Measurements from ENCODE around the gene MIPOL1. TPM values are rescaled to one million over a fixed set of nuclear protein-coding genes. Genes with fewer than 3 reads are reported as not detected.

The MIPOL1 gene
- total RNA-seq, 6 experiments from 2014 or later: 3.0 to 5.7 (median 4.0) TPM

DNA sequence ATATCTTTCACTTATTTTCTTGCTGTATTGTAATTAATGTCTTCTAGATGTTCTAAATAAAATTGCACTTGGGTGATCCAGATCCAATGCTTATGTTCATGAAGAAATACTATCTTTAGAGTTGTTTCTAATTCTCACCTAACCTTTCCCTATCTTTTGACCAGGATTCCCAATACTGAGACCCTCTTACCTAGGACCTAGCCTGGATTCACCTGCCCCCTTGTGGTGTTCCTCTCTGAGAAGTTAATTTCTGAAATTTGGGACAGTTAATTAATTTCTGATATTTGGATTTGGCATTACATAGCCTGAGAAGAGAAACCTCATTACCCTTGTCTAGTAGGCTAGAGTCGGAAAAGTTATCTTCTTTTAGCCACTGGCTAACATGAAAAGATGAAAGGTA lies 367.8 kb downstream of the MIPOL1 start:
- intact Hi-C loops (cut with DNase I): no loop called here
- no peaks in the 10 kb centered on the region for H3K36me3 ChIP-seq
- peaks cover 0 to 28% (median 3%) of the 10 kb centered on the region in 4 donors for H3K4me1 ChIP-seq
- H3K27ac ChIP-seq: peak overlapping the region; percentile 65 to 80 (median 66)
- TF ChIP-seq CTCF (IDR thresholded peaks at IDR 0.05) (peak; percentile 45 to 68 (median 60)), POLR2A (IDR thresholded peaks at IDR 0.05) (no peak)
- WGBS (ENCODE audit: insufficient coverage, low coverage, low lambda C conversion rate, missing lambda C conversion rate): 19% methylated on average over 1 of the region's 1 CpG
- H3K27me3 ChIP-seq: no peaks in the 10 kb centered on the region
- no peaks in the 10 kb centered on the region for H3K9me3 ChIP-seq
- H3K4me3 ChIP-seq: peak overlapping the region in 2 of 3 donors; percentile 27 to 28
- ATAC-seq (peak; percentile 66 to 73 (median 68)), DNase-seq (no peak)

DNA sequence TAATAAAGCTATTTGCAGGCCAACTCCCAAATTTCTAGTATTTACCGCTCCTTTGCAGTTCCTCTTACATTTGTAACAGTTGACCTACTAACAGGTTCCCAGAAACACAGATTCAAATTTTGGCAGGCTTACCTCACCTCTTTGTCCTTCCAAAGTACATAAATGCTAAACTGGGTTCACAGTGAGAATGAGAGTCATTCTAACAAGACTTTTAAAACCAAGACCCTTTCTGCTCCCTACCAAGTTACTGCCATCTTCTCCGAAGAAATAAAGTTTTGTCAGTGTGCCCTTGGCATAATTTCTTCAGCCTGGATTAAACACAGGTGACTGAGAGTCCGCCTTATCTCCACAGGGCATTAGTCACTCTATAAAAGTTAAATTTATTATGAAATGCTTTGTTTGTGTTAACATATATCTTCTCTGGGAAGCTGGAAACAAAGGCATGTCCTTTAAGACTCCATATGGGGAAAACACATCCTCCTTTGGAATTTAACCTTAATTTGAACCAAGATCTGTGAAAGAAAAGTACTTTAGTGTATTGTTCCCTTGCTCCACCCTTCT lies 369.2 kb downstream of the MIPOL1 start:
- ATAC-seq: peak; percentile 81 to 91 (median 86)

GRCh38 chr14:37569729-37570128 lies 372.0 kb downstream of the MIPOL1 start:
- DNase-seq (no peak), ATAC-seq (no peak)
- TF ChIP-seq CTCF (IDR thresholded peaks at IDR 0.05): no peak
- TF ChIP-seq POLR2A (IDR thresholded peaks at IDR 0.05): no peak
- 80% methylated on average over 7 of the region's 7 CpGs for WGBS (ENCODE audit: insufficient coverage, low coverage, low lambda C conversion rate, missing lambda C conversion rate)
- intact Hi-C loops (cut with DNase I): no loop called here
- no peaks in the 10 kb centered on the region for H3K27me3 ChIP-seq
- H3K36me3 ChIP-seq: no peaks in the 10 kb centered on the region
- no peak overlapping the region for H3K27ac ChIP-seq
- H3K9me3 ChIP-seq: no peaks in the 10 kb centered on the region
- no peak overlapping the region for H3K4me3 ChIP-seq
- H3K4me1 ChIP-seq: peaks cover 0 to 18% (median 3%) of the 10 kb centered on the region in 4 donors

More for the DNA sequence above, 369.2 kb downstream of the MIPOL1 start:
- intact Hi-C loops (cut with DNase I): no loop called here
- no peak for DNase-seq
- TF ChIP-seq POLR2A (IDR thresholded peaks at IDR 0.05): no peak
- no peak for TF ChIP-seq CTCF (IDR thresholded peaks at IDR 0.05)
- Histone ChIP-seq H3K9me3 (no peaks in the 10 kb centered on the region), H3K27me3 (no peaks in the 10 kb centered on the region), H3K4me1 (peaks cover 0 to 26% (median 3%) of the 10 kb centered on the region in 4 donors), H3K4me3 (peak overlapping the region in 2 of 3 donors; percentile 28 to 29), H3K36me3 (no peaks in the 10 kb centered on the region), H3K27ac (peak overlapping the region; percentile 66 to 80 (median 70))
- WGBS (ENCODE audit: insufficient coverage, low coverage, low lambda C conversion rate, missing lambda C conversion rate): 6% methylated on average over 3 of the region's 3 CpGs

DNA sequence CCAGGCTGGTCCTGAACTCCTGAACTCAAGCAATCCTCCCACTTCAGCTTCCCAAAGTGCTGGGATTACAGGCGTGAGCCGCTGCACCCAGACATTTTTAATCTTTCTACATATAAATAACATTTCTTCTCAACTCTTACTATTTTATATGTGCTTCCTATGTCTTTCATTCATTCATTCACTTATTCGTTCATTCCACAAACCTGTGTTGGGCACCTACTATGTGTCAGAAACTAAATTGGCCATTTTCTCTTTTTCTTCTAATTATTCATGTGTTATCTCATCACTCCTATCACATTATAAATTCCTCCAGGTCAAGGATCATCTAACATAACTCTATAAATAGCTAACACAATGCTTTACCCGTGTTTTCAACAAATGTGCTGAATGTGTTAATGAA lies 373.7 kb downstream of the MIPOL1 start:
- Histone ChIP-seq H3K9me3 (no peaks in the 10 kb centered on the region), H3K27me3 (no peaks in the 10 kb centered on the region), H3K4me3 (no peak overlapping the region), H3K36me3 (no peaks in the 10 kb centered on the region), H3K4me1 (peaks cover 0 to 9% (median 3%) of the 10 kb centered on the region in 4 donors), H3K27ac (no peak overlapping the region)
- intact Hi-C loops (cut with DNase I): no loop called here
- DNase-seq (no peak), ATAC-seq (no peak)
- TF ChIP-seq POLR2A (IDR thresholded peaks at IDR 0.05) (no peak), CTCF (IDR thresholded peaks at IDR 0.05) (no peak)
- WGBS (ENCODE audit: insufficient coverage, low coverage, low lambda C conversion rate, missing lambda C conversion rate): 86% methylated on average over 4 of the region's 4 CpGs
